KOPT-K1 (cell line): ENCODE results near the gene TLR6.
"Not testable (repeated sequence)": the region's sequence is repeated elsewhere in the genome, so short reads cannot be mapped to it uniquely, and the experiment has no call there.

Experiments used
- H3K27ac ChIP-seq: fragments of 200-600 bp; sonication (generic); 2 replicates; pipeline ENCODE4 v1.5.1; 2016; ENCODE audit warnings: antibody characterized with exemption, mild to moderate bottlenecking, low read depth, low read length; ENCODE audit not compliant: poor library complexity, severe bottlenecking
- H3K36me3 ChIP-seq: fragments of 200-600 bp; sonication (generic); 2 replicates; pipeline ENCODE4 v1.5.1; 2017; ENCODE audit warnings: antibody characterized with exemption, mild to moderate bottlenecking, low read length, moderate library complexity; ENCODE audit not compliant: insufficient read depth
- H3K9me3 ChIP-seq: fragments of 200-600 bp; sonication (generic); 2 replicates; pipeline ENCODE4 v1.5.1; 2017; ENCODE audit warnings: antibody characterized with exemption, low read length, mild to moderate bottlenecking; ENCODE audit not compliant: insufficient read depth, poor library complexity, severe bottlenecking

Gene TLR6

GRCh38 chr4:38791010-38791409 lies 65.6 kb downstream of the TLR6 start:
- Histone ChIP-seq H3K27ac (no peak overlapping the region), H3K36me3 (no peaks in the 10 kb centered on the region)

DNA sequence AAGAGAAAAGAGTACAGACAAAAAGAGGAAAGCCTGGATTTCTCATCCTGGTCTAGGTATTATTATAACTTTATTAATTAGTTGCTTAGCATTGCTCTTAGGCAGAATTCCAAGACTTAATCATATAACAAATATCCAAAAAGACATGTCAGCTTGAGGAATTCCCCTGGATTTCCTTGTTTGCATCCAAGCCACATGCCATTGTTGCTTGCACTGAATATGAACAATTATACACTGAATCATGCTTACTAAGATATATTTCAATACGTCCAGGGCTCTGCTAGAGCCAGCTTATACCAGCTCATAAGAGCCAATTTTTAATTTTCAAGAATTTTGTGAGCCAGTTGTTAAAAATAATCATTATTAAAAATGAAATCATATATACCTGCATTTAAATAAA lies 68.3 kb downstream of the TLR6 start:
- no peak overlapping the region for H3K27ac ChIP-seq
- no peaks in the 10 kb centered on the region for H3K9me3 ChIP-seq
- no peaks in the 10 kb centered on the region for H3K36me3 ChIP-seq

More at GRCh38 chr4:38791010-38791409, 65.6 kb downstream of the TLR6 start:
- H3K9me3 ChIP-seq: no peaks in the 10 kb centered on the region

GRCh38 chr4:38787693-38788092 lies 68.9 kb downstream of the TLR6 start:
- H3K36me3 ChIP-seq: no peaks in the 10 kb centered on the region
- no peak overlapping the region for H3K27ac ChIP-seq
- no peaks in the 10 kb centered on the region for H3K9me3 ChIP-seq

DNA sequence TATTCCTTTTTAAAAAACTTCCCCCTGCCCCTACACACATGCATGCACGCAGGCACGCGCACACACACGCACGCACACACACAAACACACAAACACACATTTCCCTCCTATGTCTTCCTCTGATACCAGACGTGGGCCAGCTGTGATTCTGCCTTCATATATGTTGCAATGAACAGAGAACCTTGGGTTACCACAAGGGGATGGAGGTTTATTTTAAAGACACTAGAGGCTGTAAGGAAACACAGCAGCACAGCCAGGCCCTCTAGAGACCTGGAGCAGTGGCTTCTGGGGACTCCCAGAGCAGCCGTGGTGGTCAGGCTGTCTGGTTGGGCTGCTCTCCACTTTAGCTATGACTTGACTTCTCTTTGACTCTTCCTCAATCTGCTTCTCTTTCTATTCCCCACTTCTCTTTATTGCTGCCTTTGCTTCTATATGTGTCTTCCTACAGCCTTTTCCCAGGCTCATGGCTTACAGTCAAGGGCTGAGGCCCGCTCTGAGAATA lies 70.7 kb downstream of the TLR6 start:
- Histone ChIP-seq H3K9me3 (no peaks in the 10 kb centered on the region), H3K27ac (no peak overlapping the region), H3K36me3 (no peaks in the 10 kb centered on the region)

GRCh38 chr4:38785041-38785790 lies 71.4 kb downstream of the TLR6 start:
- H3K36me3 ChIP-seq: no peaks in the 10 kb centered on the region
- no peaks in the 10 kb centered on the region for H3K9me3 ChIP-seq
- no peak overlapping the region for H3K27ac ChIP-seq

DNA sequence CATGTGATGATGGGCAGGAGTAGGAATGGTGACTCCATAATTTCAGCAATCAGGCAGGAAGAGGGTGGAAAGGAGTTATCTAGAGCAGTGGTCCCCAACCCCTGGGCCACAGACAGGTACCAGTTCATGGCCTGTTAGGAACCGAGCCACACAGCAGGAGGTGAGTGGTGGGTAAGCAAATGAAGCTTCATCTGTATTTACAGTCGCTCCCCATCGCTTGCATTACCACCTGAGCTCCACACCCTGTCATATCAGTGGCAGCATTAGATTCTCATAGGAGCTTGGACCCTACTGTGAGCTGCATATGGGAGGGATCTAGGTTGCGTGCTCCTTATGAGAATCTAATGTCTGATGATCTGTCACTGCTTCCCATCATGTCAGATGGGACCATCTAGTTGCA lies 72.5 kb downstream of the TLR6 start:
- no peaks in the 10 kb centered on the region for H3K9me3 ChIP-seq
- H3K27ac ChIP-seq: no peak overlapping the region
- H3K36me3 ChIP-seq: no peaks in the 10 kb centered on the region

- Histone ChIP-seq H3K9me3 (no peaks in the 10 kb centered on the region), H3K36me3 (no peaks in the 10 kb centered on the region), H3K27ac (no peak overlapping the region)
These were observed 73.5 kb downstream of the TLR6 start for GRCh38 chr4:38783109-38783460.

DNA sequence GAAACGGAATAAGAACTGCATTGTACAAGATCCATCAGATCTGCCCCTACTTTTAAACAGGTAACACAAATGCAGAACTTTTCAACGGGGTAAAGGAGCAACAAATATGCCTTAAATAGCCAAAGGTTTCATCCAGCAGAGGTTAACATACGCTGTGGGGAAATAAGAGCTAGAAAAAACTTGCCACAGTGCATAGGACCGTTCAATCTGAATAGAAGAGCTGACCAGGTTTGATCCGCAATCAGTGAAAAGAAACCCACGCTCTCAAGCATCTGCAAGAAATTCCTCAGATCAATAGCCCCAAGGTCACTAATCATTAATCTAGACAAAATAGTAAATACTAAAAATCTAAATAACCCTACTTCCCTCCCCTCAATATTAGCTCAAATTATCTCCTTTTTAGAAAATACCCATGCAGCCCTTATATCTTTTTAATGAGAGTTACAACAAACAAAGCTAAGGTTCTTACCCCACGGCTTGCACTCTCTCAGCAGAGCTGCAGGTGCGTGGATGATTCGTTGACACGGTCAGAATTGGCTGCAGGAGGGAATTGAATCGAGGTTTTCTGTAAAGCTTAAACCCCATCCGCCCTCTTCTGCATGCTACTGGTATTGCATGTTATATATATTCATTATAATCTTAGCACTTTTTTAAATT lies 74.0 kb downstream of the TLR6 start, which contains the start of gene TLR10:
Gene TLR10, minus strand, starts transcription at position 539 of the 657 bp plus-strand sequence. CDS start 7,400 bp downstream, outside the sequence.
- Histone ChIP-seq H3K9me3 (no peaks in the 10 kb centered on the region), H3K36me3 (no peaks in the 10 kb centered on the region), H3K27ac (no peak within 1 kb of the TSS)

- no peaks in the 10 kb centered on the region for H3K9me3 ChIP-seq
- no peak overlapping the region for H3K27ac ChIP-seq
- no peaks in the 10 kb centered on the region for H3K36me3 ChIP-seq
These were observed 74.8 kb downstream of the TLR6 start for GRCh38 chr4:38781854-38782261.

DNA sequence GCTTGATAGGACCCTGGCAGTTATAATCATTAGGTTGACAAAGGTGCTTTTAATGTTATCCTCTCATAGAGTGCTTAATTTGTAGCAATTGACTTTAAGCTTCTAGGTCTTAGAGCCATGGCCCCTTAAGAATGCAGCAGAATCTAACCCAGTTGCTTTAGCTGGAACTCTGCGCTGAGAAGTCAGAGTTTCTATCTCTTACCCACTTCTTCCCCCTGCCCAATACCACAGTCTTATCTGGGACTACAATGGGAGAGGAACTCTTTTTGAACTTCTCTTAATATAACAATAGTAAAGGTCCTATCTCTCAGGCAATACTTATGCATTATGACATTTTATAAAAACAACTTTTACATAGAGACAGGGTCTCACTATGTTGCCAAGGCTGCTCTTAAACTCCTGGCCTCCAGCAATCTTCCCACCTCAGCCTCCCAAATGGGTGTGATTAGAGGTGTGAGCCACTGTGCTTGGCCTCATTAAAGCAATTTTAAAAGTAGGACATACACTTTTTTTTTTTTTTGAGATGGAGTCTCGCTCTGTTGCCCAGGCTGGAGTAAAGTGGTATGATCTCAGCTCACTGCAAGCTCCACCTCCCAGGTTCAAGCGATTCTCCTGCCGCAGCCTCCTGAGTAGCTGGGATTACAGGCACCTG lies 75.7 kb downstream of the TLR6 start:
- no peak overlapping the region for H3K27ac ChIP-seq

GRCh38 chr4:38779790-38780189 lies 76.8 kb downstream of the TLR6 start:
- no peaks in the 10 kb centered on the region for H3K9me3 ChIP-seq
- no peaks in the 10 kb centered on the region for H3K36me3 ChIP-seq
- no peak overlapping the region for H3K27ac ChIP-seq

More for the DNA sequence above, 75.7 kb downstream of the TLR6 start:
- Histone ChIP-seq H3K9me3 (no peaks in the 10 kb centered on the region), H3K36me3 (no peaks in the 10 kb centered on the region)

DNA sequence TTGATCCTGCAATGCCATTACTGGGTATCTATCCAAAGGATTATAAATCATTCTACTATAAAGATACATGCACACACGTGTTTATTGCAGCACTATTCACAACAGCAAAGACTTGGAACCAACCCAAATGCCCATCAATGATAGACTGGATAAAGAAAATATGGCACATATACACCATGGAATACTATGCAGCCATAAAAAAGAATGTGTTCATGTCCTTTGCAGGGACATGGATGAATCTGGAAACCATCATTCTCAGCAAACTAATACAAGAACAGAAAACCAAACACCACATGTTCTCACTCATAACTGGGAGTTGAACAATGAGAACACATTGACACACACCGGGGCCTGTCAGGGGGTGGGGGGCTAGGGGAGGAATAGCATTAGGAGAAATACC lies 78.7 kb downstream of the TLR6 start:
- not testable (repeated sequence) for H3K27ac ChIP-seq, H3K9me3 ChIP-seq, H3K36me3 ChIP-seq

DNA sequence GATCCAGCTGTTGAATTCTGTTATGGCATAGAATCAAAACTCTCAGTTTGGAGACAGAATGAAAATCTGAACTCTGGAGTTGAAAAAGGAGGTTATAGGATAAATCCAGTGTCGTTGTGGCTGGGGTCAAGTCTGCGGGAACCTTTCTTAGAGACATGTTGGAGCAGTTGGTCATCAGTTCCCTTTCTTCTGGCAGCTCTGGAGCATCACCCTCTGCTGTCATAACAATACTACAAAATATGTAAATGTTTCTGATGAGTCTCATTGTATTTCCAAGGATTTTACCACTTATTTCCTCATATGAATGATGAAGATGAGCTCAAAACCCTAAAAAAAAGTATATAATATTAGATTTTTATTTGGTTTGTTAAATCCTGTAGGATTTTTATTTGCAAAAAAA lies 81.3 kb downstream of the TLR6 start:
- no peaks in the 10 kb centered on the region for H3K9me3 ChIP-seq
- no peaks in the 10 kb centered on the region for H3K36me3 ChIP-seq
- no peak overlapping the region for H3K27ac ChIP-seq

GRCh38 chr4:38774181-38774955 lies 82.2 kb downstream of the TLR6 start:
- Histone ChIP-seq H3K36me3 (no peaks in the 10 kb centered on the region), H3K9me3 (no peaks in the 10 kb centered on the region), H3K27ac (no peak overlapping the region)
